Activated CD8-positive, alpha-beta memory T cell treated with anti-CD3 and anti-CD28 coated beads, Interleukin-2, amount 50 U/mL, for 24 hours (primary cell): Measurements from ENCODE around the gene CALCOCO1.
"Not testable (repeated sequence)": the region's sequence is repeated elsewhere in the genome, so short reads cannot be mapped to it uniquely, and the experiment has no call there.

Source experiments
- DNase-seq: peaks from one replicate; pipeline ENCODE4 v3.0.0-alpha.2; 2020; ENCODE audit errors: extremely low read depth

The CALCOCO1 gene

GRCh38 chr12:53727310-53728041 is at the start of gene CALCOCO1:
TSS of gene CALCOCO1 (minus strand) at chr12:53727452. CDS start at chr12:53725242, 2,210 bp downstream.
- DNase-seq = peak; percentile 89

- DNase-seq = no peak
These were observed 49.6 kb upstream of the CALCOCO1 start for GRCh38 chr12:53776872-53777271.

GRCh38 chr12:53775478-53776145 is 48.4 kb upstream of the CALCOCO1 start:
- no peak for DNase-seq

GRCh38 chr12:53770281-53770680 is 43.0 kb upstream of the CALCOCO1 start:
- no peak for DNase-seq

- DNase-seq = no peak
These were observed 41.7 kb upstream of the CALCOCO1 start for GRCh38 chr12:53768976-53769375.

GRCh38 chr12:53766881-53767280 is 39.6 kb upstream of the CALCOCO1 start:
- no peak for DNase-seq

- DNase-seq = no peak
These were observed 38.6 kb upstream of the CALCOCO1 start for GRCh38 chr12:53765891-53766290.

GRCh38 chr12:53764615-53765014 is 37.4 kb upstream of the CALCOCO1 start:
- DNase-seq = no peak

GRCh38 chr12:53762793-53763192 is 35.5 kb upstream of the CALCOCO1 start:
- not testable (repeated sequence) for DNase-seq

- no peak for DNase-seq
These were observed 34.1 kb upstream of the CALCOCO1 start for GRCh38 chr12:53761306-53761705.

GRCh38 chr12:53759261-53759660 is 32.0 kb upstream of the CALCOCO1 start:
- DNase-seq = no peak

GRCh38 chr12:53758730-53759103 is 31.5 kb upstream of the CALCOCO1 start:
- no peak for DNase-seq

- DNase-seq = no peak
These were observed 31.0 kb upstream of the CALCOCO1 start for GRCh38 chr12:53758081-53758729.

- DNase-seq = peak; percentile 69
These were observed 30.0 kb upstream of the CALCOCO1 start for GRCh38 chr12:53757101-53757770.

- DNase-seq = no peak
These were observed 29.2 kb upstream of the CALCOCO1 start for GRCh38 chr12:53756300-53757100.

- no peak for DNase-seq
These were observed 28.6 kb upstream of the CALCOCO1 start for GRCh38 chr12:53755893-53756292.

- DNase-seq = no peak
These were observed 28.2 kb upstream of the CALCOCO1 start for GRCh38 chr12:53755451-53755891.

GRCh38 chr12:53754633-53755264 is 27.5 kb upstream of the CALCOCO1 start:
- DNase-seq = no peak

GRCh38 chr12:53754188-53754585 is 26.9 kb upstream of the CALCOCO1 start:
- DNase-seq = no peak

GRCh38 chr12:53752621-53753020 is 25.4 kb upstream of the CALCOCO1 start:
- DNase-seq = no peak

- DNase-seq = no peak
These were observed 24.9 kb upstream of the CALCOCO1 start for GRCh38 chr12:53752192-53752601.
